ENCODE measurements around the gene RHO.
"Not testable (repeated sequence)": the region's sequence is repeated elsewhere in the genome, so short reads cannot be mapped to it uniquely, and the experiment has no call there.

Gene RHO

DNA sequence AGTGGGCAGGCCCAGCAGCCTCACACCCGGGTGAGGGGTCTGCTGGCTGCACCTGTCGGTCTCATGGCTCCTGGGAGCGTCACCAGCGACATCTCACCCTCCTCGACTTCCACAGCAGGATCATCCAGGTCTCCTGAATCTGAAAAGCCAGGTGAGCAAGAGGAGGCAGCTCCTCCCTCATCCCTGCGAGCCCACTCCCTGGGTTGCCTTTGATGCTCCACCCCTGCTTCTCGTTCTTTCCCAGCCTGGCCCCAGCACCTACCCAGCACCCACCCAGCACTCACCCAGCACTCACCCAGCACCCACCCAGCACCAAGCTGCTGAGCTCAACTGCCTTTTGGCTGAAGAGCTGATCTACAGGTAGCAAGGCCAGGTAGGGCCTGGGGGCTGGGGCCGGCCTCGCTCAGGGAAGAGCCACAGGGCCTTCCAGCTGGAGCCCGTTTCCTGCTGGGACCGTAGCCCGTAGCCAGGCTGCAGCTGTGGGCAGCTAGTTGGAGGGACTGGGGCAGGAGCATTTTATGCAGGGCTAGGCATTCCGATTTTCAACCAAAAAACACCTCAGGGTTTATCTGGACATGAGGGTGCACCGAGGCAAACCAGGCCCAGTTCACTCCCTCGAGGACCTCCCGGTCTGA, 14.8 kb downstream of the RHO start, which contains the start of gene H1-8:
Gene H1-8 (plus strand): TSS at position 20 of the 635 bp plus-strand sequence. CDS start 44 bp downstream, at position 64.
- DNase-seq (ENCODE audit: low read depth) = no peak

DNA sequence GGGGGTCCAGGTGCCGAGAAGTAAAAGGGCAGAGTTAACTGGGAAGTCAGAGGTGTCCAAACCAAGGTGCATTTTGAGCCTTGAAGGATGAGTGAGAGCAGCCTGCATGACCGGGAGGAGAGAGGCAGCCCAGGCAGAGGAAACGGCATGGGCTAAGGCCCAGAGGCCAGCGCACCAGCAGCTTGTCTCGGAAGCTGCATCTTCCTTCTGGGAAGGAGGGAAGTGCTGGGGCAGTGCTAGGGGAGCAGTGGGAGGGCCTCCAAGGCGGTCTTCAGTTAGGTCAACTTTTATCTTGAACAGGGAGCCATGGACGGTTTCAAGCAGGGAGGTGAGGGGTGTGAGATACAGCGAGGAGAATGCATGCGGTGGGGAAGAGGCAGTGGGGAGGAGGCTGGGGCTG, 15.6 kb downstream of the RHO start:
- DNase-seq (ENCODE audit: low read depth) = no peak

DNA sequence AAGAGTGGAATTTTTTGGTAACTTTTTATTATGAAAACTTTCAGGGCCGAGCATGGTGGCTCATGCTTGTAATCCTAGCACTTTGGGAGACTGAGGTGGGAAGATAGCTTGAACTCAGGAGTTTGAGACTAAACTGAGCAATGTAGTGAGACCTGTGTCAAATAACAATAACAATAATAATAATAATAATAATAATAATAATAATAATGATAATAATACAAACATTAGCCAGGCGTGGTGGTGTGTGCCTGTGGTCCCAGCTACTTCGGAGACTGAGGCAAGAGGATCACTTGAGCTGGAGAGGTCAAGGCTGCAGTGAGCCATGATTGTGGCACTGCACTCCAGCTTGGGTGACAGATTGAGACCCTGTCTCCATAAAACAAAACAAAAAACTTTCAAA, 17.5 kb downstream of the RHO start:
- not testable (repeated sequence) for DNase-seq (ENCODE audit: low read depth)

DNA sequence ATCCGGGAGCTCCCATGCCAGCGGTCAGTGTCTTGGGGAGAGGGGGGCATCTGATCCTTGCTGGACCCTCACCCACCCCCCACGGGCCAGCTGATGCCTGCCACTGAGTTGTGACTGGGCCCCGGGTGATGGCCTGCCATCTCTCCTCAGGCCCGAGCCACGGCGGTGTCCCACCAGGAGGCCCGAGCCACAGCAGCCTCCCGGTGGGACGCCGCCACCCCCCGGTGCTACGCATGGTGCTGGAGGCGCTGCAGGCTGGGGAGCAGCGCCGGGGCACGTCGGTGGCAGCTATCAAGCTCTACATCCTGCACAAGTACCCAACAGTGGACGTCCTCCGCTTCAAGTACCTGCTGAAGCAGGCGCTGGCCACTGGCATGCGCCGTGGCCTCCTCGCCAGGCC, 18.8 kb downstream of the RHO start:
- DNase-seq (ENCODE audit: low read depth) = no peak

DNA sequence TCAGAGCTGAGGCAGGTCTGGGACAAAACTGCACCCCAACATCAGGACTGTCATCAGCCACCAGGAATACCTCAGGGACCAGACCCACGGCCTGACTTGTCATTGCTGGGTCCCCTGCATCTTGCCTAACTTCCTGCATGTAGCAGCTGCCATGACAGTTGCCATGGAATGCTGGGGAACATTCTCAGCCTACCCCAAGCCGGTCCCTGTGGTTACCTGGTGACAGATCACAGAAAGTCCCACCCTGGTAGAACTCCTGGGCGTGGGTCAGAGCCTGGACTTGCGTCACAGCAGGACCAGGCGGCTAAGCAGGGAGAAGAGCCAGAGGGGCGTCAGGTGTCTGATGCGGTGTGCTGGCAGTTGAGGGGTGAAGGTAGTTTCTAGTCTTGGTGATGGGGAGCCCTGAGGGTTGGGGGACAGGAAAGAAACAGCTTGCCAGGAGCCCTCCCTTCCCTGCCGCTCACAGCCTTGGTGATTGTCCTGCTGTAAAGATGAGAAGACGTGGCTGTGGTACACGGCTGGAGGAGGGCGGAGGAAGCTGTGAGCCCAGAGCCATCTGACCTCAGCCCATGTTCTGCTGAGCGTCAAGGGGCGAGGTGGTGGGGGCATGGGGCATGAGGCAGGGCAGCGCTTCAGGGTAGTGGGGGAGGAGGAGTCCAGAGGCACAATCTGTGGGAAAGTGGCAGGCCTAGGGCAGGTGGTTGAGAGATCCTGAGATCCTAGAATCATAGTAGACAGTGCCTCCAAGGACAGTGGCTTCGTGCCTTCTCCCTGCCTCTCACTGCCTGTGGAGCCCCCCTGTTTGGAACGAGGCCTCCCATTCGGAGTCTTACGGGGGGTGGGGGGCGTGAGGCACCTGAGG, 19.9 kb downstream of the RHO start:
- no peak for DNase-seq (ENCODE audit: low read depth)

DNA sequence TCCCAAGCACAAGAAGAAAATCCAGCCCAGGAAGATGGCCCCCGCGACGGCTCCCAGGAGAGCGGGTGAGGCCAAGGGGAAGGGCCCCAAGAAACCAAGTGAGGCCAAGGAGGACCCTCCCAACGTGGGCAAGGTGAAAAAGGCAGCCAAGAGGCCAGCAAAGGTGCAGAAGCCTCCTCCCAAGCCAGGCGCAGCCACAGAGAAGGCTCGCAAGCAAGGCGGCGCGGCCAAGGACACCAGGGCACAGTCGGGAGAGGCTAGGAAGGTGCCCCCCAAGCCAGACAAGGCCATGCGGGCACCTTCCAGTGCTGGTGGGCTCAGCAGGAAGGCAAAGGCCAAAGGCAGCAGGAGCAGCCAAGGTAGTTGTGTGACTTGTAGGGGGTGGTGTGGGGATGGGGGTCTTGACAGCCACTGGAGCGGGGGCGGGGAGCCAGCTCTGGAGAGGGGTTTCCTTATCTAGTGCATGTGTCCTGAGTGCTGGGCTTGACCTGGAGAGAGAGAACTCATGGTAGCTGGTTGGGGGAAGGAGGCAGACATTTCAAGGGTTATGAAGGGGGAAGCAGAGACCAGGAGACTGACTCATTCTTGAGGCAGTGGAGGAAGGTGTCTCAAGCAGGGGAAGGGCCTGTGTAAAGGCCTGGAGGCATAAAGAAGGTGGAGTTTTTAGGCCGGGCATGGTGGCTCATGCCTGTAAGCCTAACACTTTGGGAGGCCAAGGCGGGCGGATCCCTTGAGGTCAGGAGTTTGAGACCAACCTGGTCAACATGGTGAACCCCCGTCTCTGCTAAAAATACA, 20.8 kb downstream of the RHO start:
- DNase-seq (ENCODE audit: low read depth) = no peak

DNA sequence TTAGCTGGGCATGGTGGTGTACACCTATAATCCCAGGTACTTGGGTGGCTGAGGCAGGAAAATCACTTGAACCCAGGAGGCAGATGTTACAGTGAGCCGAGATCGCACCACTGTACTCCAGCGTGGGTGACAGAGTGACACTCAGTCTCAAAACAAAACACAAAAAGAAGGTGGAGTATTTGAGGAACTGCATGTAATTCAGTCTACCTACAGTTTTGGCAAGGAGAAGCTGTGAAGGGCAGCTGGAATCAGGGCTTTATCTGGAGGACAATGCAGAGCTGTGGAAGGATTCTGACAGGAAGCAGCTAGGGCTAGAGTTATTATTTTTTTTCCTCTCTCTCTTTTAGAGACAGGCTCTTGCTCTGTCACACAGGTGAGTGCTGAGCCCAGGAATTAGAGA, 21.4 kb downstream of the RHO start:
- DNase-seq (ENCODE audit: low read depth) = no peak

DNA sequence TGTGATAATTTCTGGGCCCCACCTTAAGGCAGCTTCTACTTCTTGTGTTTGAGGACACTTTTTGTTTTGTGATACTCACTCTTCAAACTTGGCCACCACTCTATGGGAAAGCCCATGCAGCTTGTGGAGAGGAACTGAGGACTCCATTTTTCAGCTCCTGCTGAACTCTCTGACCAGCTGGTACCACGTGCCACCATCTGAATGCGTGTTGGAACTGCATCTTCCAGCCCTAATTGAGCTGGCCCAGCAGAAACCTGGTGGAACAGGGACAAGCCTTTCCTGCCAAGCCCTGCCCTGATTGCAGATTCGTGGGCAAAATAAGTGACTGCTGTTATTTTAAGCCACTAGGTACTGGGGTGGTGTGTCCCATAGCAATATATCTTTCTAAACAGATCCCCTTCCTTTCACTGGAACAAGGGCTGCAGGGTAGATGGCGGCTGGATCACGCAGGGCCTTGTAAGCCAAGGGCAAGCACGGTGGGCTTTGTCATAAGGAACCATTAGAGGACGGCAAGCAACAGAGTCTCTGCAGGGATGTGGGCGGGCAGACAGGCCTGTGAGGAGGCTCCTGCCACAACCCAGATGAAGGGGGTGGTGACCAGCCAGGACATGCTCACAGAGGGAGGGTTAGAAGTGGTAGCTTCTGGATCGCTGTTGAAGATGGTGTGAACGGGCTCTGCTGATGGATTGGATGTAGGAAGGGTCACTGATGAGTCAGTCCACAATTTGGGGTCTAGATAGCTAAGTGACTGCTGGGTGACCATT, 24.0 kb downstream of the RHO start:
- DNase-seq (ENCODE audit: low read depth) = no peak

DNA sequence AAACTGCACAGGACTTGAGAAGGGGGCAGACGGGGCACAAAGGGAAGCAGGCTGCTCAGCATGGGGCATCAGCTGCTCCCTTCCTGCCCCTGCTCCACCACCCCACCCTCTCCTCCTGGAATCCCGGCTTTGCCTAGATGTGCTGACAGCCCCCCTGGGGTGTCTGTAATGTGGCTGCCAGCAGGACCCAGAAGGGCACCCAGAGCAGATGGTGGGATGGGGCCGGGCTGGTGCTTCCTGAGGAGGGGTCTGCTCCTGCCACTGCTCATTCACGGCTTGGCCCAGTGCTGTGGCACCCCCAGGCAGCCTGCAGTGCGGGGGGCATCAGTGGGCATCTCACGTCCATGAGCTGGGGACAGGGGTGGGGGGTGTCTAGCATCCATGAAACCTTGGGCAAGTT, 24.7 kb downstream of the RHO start:
- no peak for DNase-seq (ENCODE audit: low read depth)

DNA sequence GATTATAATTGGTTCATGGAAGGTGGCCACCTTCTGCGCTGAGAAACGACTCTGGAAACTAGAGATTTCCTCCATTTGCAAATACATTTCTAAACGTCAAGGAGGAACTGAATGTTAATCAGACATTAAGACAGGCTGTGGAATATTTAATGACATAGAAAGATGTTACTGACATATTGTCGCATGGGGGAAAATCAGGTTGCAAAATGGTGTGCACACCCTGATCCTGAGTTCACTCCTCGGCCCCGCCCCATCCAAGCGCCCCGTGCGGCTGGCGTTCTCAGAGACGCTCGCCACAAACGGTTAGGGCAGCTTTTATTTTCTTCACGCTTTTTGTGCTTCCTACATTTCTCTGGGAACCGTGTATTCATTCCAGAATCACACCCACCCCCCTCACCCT, 25.3 kb downstream of the RHO start:
- DNase-seq (ENCODE audit: low read depth) = no peak

DNA sequence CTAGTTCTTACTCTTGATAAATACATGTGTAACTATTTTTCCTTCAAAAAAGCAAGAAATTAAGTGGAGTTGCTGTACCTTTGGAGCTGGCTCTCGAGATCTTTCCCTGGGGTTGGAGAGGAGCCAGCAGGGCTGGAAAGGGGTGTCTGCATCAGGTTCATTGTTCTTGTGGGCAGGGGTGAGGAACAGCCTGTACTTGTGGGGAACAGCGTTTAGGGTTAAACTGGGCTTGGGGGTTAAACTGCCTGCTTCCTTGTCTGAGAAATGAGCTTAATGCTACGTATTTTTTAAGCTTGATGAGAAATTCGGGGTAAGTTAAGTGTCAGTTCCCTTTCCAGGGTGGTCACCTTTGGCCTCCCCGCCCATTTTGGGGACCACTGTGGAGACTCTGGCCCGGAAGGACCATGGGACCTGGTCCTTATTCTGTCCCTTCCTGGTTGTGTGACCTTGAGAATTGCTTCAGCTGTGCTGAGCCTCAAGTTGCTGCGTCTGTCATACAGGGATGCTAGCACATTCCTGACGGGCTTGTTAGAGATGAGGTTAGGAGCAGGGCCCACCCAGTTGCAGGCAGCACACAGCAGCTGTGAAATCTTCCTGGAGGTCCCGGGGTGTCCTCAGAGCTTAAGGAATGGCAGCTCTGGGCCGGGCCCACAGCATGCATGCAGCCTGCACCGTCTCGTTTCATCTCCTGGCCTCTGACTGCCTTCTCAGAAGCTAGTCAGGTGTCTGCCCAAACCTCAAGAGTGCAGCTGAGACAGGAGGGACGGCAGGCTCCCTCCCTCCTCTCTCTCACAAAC, 26.1 kb downstream of the RHO start:
- no peak for DNase-seq (ENCODE audit: low read depth)

DNA sequence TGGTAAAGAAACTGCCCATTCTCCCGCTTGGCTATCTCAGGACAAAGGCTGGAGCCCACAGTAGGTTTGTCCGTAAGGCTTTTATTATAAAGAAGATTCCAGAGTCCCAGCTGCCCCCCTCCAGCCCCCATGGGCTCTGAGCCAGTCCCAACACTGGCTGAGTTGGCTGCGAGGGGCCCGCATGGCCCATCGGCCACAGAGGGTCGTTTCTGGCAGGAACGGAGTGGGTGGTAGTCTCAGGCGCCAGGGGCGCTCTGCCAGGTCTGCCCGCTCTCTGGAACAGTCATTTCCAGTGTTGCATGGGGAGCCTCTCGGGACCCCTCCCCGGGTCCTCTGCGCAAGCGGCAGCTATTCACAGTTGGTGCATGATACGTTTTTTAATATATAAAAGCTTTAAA, 26.7 kb downstream of the RHO start:
- no peak for DNase-seq (ENCODE audit: low read depth)

DNA sequence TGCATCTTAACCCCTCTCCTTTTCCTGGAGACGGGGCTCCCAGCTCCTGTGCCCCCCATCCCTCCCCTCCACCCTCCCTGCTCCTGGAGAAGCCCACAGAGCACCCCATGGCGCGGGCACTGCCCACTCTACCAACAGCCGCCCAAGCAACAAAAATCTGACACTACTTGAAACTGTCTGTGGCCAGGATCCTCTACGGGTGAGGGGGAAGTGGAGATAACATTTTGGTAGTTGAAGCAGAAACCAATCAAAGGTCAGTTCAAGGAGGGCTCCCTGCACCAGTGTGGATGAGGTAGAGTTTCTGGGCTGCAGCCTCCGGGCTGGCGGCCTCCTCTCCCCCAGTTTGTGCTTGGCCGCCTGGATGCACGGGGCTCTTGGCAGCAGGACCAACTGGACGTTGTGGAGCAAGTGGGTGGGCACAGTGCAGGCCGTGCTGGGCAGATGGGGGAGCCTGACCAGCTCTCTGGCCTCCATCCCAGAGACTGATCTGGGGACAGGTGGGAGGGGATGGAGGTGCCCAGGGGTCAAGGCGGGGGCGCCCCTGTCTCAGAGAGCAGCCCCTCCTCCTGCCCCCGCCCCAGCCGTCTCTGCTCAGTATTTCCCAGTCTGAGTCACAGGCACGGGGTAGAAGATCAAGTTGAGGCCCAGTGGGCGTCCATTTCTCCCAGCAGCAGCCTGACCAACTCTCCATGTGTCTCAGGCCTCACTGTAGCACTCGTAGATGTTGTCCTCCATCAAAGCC, 27.3 kb downstream of the RHO start:
- DNase-seq (ENCODE audit: low read depth) = no peak

DNA sequence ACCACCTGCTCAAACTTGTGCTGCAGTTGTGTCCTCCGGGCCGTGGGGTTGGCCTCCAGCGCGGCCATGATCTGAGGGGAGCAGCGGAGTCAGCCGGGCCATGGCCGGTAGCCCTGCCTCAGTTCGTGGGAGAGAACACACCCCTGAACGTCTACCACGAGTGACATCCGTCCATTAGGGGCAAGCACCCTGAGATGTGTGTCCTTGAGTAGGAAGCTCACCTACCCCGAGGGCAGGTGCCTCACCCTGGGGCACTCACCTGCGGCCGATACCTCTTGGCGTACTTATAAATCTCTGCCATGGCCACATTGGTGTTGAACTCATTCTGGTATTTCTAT, 27.9 kb downstream of the RHO start:
- DNase-seq (ENCODE audit: low read depth) = no peak

DNA sequence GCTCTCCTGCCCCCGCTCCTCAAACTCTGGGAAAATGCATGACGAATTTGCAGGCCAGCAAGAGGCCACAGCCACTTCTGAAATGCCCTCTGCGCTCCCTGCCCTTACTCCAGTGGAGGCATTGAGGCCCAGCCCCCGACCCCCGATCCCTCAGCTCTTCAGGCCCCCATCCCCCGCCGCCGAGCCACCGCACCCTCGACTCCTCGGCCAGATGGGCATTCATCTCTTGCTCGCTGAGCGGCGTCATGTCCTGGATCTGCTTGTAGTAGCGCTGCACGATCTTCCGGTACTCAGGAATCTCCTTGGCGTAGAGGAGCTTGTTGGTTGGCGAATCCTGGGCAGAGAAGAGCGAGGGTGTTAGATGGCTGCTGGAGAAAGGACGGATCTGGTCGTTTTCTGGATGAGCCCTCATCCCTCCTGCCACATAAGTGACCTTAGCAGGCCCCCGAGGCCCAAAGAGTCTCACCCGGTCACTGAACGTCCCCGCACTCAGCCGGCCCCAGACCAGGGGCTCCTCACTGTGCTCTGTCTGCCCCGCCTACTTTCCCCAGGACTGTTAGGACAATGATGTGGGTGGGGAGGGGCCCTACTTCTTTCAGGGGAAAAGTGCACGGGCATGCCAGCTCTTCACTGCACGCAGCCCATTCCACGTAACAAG, 28.6 kb downstream of the RHO start:
- no peak for DNase-seq (ENCODE audit: low read depth)

DNA sequence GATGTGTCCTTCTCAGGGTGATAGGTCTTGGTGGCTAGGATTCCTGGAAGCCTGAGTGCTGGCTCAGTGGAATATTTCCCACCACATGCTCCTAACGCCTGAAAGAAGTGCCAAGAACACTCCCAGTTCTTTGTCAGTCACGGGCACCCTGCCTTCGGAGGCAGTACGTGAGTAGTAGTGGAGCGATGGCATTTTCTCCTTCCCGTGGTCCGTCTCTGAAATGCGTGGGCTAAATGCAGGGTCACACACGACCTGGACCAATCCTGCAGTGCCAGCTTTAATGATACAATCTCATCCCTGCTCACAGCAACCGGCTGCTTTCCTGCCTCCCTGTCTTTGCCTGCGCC, 29.1 kb downstream of the RHO start:
- no peak for DNase-seq (ENCODE audit: low read depth)

DNA sequence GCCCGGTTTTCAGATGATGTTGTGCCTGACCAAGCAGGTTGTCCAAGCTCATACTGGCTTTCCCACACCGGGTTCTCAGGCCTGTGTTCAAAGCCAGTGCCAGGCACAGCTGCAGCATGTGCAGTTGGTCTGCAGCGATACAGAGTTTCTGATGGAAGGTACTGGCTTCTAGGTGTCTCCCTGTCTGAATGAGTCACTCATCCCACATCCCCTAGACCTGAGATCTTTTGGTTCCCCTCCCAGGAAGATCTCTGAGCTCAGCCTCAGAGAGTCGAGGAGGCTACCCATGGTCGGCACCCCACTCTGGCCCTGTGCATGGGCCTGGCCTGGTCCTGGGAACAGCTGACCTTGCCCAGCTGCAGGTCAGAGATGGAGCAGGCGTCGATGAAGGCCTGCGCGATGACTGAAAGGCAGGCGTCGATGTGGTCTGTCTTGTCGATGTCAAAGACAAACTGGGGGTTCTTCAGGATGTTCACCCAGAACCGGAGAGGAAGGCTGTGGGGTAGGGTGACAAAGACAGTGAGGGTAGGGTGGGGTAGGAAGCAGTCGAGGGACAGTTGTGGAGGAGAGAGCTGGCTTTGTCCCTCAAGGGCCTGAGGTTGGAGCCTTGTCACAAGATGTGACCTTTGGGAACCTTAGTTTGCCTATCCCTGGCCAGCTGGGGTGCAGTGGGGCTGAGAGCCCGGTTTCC, 29.8 kb downstream of the RHO start:
- DNase-seq (ENCODE audit: low read depth) = no peak

DNA sequence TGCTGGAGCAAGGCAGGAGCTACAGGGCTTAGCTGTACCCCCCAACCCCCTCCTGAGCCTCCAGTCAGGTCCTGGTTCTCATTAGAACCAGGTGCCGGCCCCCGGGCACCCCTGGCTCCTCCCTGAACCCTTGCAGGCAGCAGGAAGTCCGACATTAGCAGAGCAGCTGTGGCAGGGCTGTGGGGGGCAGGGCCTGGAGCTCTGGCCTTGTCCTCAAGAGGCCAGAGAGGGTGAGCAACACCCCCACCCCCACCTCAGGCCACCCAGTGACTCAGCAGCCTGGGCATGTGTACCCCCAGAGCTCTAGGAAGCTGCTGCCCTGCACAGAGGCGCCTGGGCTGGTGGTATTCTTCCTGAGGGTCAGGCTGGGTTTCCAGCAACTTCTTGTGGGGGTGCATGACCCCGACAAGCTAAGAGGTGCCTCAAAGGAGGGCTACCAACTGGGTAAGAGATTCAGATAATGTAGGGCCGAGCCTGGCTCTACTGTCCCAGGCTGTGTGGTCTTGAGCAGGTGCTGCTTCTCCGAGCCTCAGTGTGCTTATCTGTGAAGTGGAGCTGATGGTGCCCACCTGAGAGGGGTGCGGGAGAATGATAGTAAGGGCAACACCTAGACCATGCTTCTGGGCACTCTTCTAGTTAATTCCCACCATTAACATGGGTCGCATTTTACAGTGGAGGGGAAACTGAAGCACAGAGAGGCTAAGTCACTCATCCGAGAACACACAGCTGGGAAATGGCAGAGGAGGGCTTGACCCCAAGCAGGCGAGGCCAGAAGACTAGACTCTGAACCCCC, 30.5 kb downstream of the RHO start:
- DNase-seq (ENCODE audit: low read depth) = no peak

DNA sequence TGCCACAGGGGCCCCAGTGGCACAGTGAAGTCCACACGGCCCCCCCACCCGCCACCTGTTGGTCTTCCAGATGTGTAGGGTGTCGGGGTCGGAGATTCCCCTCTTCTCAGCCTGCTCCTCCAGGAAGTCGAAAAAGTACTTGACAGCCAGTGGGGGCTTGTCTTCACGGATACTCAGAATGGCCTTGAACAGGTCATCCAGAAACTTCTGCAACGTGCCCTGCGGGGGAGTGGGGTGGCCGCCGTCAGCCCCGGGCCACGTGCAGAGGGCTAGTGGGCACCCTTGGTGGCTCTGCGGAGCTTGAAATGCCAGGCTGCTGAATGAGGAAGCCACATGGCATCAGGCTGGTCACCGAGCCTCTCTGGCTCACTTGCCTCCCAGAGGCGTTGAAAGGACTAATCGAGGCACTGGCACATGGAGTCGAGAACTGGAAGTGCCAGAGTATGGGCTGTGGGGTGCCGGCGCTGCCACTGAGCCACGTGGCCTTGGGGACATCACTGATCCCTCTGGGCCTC, 31.2 kb downstream of the RHO start:
- DNase-seq (ENCODE audit: low read depth) = no peak

Measured in activated T-cell treated with anti-CD3 and anti-CD28 coated beads for 24 hours (primary cell).